ENCODE measurements around the gene ST3GAL5.
"Not testable (repeated sequence)": the region's sequence is repeated elsewhere in the genome, so short reads cannot be mapped to it uniquely, and the experiment has no call there.

ST3GAL5 gene

GRCh38 chr2:85917887-85918795 lies 29.4 kb upstream of the ST3GAL5 start:
- no peak for DNase-seq (ENCODE audit: low read depth, low spot score)

GRCh38 chr2:85915606-85916303 lies 27.0 kb upstream of the ST3GAL5 start:
- DNase-seq (ENCODE audit: low read depth, low spot score) = no peak

- DNase-seq (ENCODE audit: low read depth, low spot score) = no peak
These were observed 26.1 kb upstream of the ST3GAL5 start for GRCh38 chr2:85914922-85915321.

DNA sequence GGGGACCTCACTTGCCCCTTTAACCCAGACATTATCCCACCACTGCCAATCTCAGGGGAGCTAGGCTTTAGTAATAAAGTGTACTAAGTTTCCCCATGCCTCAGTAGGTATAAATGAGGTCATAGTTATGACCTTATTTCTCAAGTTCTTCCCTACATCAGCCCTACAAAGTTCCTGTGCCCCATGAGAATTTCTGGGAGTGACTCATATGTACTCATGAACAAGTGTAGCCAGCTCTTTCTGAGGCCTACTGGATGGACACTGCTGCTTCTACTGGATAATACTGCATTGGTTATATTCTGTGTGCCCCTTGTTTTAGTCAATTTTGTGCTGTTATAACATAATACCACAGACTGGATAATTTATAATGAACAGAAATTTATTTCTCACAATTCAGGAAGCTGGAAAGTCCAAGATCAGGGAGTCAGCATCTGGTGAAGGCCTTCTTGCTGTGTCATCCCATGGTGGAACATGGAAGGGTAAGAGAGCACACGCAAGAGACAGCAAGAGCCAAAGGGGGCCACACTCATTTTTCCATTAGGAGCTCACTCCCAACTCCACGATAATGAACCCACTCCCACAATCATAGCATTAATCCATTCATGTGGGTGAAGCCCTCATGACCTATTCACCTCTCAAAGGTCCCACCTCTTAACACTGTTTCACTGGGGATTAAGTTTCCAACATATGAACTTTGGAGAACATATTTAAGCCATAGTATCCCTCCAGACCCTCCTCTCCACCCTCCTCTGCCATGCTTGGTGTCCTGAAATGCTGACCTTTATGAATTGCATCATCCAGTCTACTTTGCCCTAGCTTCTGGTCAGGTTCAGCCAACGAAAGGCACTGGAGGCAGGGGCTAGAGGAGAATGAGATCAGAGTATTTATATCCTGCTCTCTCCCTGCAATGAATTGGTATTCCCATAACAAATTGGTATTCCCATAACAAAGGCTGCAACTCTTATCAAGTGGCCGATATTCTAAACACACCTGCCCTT lies 25.4 kb upstream of the ST3GAL5 start:
- DNase-seq (ENCODE audit: low read depth, low spot score) = no peak

DNA sequence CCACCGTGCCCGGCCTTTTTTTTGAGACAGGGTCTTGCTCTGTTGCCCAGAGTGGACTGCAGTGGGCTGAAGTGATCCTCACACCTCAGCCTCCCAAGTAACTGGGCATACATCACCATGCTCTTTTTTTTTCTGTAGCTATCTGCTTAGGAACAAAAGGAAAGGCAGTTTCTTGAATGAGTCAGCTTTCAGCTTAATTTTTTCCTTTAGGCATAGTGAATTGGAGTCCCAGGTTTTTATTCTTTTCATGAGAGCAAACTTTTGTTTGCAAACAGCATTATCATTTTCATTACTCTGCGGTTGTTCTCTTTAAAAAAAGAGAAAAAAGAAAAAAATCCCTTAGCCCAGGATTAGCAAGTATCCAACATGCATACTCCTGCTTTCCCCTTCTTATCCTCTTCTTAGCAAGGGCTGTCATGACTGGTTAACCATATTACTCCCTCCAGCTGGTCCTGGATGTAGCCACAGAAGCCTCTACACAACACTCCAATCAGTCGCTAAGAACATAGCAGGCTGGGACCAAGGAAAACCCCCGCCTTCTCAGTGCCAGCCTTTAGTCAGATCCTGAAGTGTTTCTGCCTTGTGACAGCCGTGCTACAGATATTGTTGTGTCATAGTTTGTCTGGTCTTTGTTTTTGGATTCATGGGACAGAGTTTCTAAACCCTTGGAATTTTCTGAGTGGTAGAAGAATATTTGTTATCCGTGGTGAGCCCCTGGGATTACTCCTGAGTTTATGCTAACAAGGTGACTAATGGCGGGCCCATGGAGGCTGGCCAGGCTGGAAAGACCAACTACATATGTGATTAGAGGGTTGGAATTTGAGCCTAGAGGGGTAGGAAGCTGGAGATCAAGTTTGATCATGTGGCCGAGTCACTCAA lies 23.3 kb upstream of the ST3GAL5 start:
- no peak for DNase-seq (ENCODE audit: low read depth, low spot score)

DNA sequence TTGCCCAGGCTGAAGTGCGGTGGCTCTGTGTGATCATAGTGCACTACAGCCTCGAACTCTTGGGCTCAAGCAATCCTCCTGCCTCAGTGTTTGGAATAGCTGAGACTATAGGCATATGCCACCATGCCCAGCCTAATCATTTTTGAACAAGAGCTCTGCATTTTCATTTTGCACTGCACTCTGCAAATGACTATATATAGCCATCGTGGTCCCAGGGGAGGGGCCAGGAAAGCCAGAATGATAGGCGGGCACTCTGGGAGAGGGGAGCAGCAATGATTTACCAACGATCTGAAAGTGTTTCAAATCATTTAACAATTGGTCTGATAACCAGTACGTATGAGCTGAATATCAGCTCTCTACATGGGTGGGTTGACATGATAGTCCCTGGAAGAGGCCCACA lies 22.3 kb upstream of the ST3GAL5 start:
- no peak for DNase-seq (ENCODE audit: low read depth, low spot score)

GRCh38 chr2:85909005-85909404 lies 20.2 kb upstream of the ST3GAL5 start:
- DNase-seq (ENCODE audit: low read depth, low spot score) = no peak

- DNase-seq (ENCODE audit: low read depth, low spot score) = no peak
These were observed 19.7 kb upstream of the ST3GAL5 start for GRCh38 chr2:85908506-85908905.

- no peak for DNase-seq (ENCODE audit: low read depth, low spot score)
These were observed 18.9 kb upstream of the ST3GAL5 start for GRCh38 chr2:85907671-85908157.

DNA sequence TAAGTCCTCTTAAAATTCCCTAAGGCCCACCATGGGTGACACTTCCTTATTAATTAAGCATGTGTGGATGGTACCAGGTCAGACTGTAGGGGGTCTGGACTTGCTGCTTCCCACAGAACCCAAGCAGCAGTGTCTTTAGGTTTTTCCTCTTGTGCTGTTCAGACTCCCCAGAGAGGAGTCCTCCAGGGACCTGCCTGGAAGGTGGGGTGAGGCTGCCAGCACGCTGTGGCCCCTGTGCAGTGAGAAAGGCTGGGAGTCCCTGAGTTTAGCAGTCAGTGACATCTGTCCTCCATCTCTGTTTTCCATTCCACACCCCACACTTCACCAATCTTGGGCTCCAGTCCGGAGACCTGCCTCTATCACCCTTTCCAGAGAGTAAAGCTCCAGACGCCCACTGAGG lies 18.0 kb upstream of the ST3GAL5 start:
- DNase-seq (ENCODE audit: low read depth, low spot score) = no peak

GRCh38 chr2:85905891-85906290 lies 17.1 kb upstream of the ST3GAL5 start:
- no peak for DNase-seq (ENCODE audit: low read depth, low spot score)

GRCh38 chr2:85905187-85905666 lies 16.4 kb upstream of the ST3GAL5 start:
- DNase-seq (ENCODE audit: low read depth, low spot score) = no peak

DNA sequence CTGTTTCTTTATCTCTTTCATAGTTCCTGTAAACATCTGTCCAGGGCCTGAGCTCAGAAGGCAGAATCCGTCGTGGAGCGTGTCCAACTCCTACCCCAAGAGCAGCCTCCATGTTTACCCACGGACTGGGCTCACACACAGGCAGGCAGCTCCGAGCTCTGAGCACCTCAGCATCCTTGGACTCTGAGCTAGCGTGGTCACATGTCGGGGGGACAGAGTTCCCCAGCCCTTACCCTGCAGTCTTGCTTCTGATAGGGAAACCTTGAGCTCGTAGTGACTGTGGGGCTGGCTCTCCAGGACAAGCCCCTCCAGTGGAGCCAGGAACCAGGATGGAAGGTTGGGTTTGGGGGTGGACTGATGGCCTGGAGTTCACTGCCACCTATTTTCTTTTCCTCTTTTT lies 15.1 kb upstream of the ST3GAL5 start:
- DNase-seq (ENCODE audit: low read depth, low spot score) = no peak

DNA sequence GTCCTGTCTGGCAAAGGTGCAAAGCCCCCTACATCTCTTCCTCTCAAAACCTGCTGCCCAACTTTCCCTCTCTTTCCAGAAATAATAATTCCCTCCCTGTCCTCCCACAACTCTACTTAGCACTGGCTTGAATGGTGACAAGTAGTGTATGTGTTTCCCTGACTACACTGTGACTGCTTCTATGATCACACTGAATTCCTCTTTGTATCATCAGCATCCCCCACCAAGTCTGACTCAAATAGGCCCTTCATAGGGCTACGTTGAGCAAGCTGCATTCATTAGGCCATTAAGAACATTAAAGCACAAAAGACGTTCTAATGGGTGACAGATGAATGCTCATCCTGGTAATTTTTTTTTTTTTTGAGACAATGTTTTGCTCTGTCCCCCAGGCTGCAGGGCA lies 13.7 kb upstream of the ST3GAL5 start:
- no peak for DNase-seq (ENCODE audit: low read depth, low spot score)

- no peak for DNase-seq (ENCODE audit: low read depth, low spot score)
These were observed 12.4 kb upstream of the ST3GAL5 start for GRCh38 chr2:85901155-85901554.

GRCh38 chr2:85900366-85900765 lies 11.6 kb upstream of the ST3GAL5 start:
- DNase-seq (ENCODE audit: low read depth, low spot score) = no peak

GRCh38 chr2:85899849-85900248 lies 11.1 kb upstream of the ST3GAL5 start:
- no peak for DNase-seq (ENCODE audit: low read depth, low spot score)

DNA sequence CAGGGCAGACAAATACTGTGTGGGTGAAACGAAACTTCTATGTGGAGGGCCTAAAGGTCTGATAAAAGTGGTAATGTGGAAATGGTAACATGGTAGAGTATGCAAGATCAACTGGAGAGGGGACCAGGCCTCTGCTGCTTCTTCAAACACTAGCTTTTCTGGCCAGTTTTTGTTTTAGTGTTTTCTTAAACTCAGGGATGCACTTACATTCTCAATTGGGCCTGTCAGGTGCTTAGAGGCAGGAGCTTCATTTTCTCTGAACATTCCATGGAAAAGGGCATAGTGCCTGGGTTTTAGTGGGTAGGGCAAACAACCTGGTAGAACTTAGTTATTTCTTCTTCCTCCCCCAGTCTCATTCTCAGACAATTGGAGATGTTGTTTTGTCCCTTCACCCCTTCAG lies 10.5 kb upstream of the ST3GAL5 start:
- DNase-seq (ENCODE audit: low read depth, low spot score) = no peak

DNA sequence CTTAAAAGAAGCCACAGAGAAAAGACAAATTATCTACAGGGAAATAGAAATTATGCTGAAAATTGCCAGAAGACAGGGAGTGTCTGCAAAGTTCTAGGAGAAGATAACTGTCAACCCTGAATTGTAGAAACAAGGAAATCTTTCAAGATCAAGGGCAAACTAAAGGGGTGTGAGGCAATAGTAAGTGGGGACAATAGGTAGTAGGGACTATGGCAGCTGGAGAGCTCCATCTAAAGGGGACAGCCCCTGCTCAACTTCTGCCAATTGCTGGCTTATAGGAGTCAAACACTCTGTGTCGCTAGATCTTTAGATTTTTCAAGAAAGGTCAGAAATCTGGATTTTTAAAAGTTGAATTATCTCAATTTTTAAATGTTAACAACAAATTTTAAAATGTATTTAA lies 10.1 kb upstream of the ST3GAL5 start:
- no peak for DNase-seq (ENCODE audit: low read depth, low spot score)

- not testable (repeated sequence) for DNase-seq (ENCODE audit: low read depth, low spot score)
These were observed 5.9 kb upstream of the ST3GAL5 start for GRCh38 chr2:85894554-85895278.

Measured in activated naive CD8-positive, alpha-beta T cell treated with anti-CD3 and anti-CD28 coated beads, Interleukin-2, amount 50 U/mL, for 16 hours (primary cell).